H54 (cell line): ENCODE data around the gene VSX2.
A peak's percentile ranks its signal among the peaks of the same experiment; 100 is the strongest.
"Not testable (repeated sequence)": the region's sequence is repeated elsewhere in the genome, so short reads cannot be mapped to it uniquely, and the experiment has no call there.

Source experiments
- DNase-seq: peaks from one replicate; pipeline ENCODE4 v3.0.0; 2011; ENCODE audit warnings: low spot score, mixed read lengths; ENCODE audit not compliant: insufficient read length
- FAIRE-seq: peaks from 3 replicates; lab custom pipeline; 2011; peaks lifted over from hg19 to GRCh38; lab: Jason Lieb, UNC
- POLR2A ChIP-seq: IDR thresholded peaks from 2 replicates; pipeline ENCODE4 v1.6.1; 2011; ENCODE audit warnings: low read depth, mild to moderate bottlenecking, low read length

VSX2 gene

GRCh38 chr14:74257941-74258763, 18.9 kb downstream of the VSX2 start:
- no peak for TF ChIP-seq POLR2A
- no peak for FAIRE-seq
- no peak for DNase-seq

GRCh38 chr14:74258764-74259035, 19.5 kb downstream of the VSX2 start:
- no peak for TF ChIP-seq POLR2A
- DNase-seq, result no peak
- no peak for FAIRE-seq

GRCh38 chr14:74259513-74259912, 20.3 kb downstream of the VSX2 start:
- DNase-seq (no peak), FAIRE-seq (no peak)
- TF ChIP-seq POLR2A, result no peak

DNA sequence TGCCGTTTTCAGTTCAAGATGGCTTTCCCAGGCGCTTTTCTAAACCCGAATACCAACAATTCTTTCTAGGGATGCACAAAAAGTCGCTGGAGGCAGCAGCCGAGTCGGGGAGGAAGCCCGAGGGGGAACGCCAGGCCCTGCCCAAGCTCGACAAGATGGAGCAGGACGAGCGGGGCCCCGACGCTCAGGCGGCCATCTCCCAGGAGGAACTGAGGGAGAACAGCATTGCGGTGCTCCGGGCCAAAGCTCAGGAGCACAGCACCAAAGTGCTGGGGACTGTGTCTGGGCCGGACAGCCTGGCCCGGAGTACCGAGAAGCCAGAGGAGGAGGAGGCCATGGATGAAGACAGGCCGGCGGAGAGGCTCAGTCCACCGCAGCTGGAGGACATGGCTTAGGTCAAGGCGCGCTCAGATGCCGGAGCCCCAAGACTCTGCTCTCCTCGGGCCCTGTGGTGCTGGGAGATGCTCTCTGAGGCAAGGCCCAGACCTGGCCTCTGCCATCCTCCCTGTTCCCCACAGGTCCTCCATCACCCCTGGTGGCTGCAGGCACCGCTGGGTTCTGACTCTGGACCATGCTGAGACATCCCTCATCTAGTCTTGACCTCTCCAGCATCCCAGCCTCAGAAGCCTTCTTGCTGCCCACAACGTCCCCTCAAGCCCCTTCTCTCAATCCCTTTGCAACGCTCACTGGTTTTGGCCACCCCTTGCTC, 21.4 kb downstream of the VSX2 start:
- no peak for TF ChIP-seq POLR2A
- DNase-seq, result no peak
- FAIRE-seq, result no peak

DNA sequence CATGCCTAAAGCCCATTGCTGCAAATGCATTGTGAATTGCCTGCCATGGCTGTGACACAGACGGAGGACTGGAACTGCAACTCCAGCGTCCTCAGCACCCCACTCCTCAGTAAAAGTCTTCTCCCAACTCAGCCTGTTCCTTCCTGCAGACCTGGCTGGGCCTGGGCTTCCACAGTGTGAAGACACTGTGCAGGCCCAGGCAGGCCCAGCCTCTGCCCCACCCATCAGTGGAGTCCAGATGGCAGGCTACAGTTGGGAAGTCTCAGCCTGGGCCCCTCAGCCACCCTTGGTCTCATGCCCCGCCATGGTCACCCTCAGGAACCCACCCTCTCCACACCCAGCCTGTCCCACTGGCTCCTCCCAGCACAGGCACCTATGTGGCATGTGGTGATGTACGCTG, 22.0 kb downstream of the VSX2 start:
- no peak for DNase-seq
- TF ChIP-seq POLR2A, result no peak
- FAIRE-seq, result no peak

DNA sequence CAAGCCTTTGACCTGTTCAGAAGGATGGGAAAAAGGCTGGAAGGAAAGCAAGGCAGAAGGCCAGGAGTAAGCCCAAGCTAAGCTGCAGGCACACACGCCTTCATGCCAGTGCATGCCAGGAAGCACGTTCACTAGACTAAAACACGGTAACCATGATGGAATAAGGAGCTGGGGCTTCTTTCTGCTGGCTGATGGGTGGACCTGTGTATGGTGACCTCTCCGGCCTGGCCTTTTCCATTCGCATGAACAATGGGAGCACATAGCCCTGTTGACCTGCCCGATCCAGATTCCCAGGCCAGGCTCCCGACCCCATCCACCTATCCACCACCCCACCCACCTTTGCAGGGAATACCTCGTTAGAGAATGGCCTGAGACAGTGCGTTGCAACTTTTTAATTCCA, 22.8 kb downstream of the VSX2 start:
- TF ChIP-seq POLR2A, result no peak
- DNase-seq (no peak), FAIRE-seq (no peak)

- no peak for TF ChIP-seq POLR2A
- FAIRE-seq (no peak), DNase-seq (no peak)
Observed at GRCh38 chr14:74263181-74263580, 23.9 kb downstream of the VSX2 start.

DNA sequence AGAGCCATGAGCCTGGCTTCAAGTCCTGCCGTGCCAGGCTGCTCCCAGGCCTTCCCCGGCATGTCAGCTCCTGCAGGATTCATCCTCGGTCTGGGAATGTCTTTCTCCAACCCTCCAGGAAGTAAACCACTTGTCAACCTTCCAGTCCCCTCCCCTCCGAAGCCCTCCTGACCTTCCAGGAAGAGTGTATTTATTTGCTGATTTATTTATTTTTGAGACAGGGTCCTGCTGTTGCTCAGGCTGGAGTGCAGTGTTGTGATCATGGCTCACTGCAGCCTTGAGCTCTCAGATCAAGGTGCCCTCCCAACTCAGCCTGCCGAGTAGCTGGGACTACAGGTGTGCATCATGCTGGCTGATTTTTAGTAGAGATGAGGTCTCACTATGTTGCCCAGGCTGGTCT, 24.7 kb downstream of the VSX2 start:
- DNase-seq (no peak), FAIRE-seq (no peak)
- no peak for TF ChIP-seq POLR2A

DNA sequence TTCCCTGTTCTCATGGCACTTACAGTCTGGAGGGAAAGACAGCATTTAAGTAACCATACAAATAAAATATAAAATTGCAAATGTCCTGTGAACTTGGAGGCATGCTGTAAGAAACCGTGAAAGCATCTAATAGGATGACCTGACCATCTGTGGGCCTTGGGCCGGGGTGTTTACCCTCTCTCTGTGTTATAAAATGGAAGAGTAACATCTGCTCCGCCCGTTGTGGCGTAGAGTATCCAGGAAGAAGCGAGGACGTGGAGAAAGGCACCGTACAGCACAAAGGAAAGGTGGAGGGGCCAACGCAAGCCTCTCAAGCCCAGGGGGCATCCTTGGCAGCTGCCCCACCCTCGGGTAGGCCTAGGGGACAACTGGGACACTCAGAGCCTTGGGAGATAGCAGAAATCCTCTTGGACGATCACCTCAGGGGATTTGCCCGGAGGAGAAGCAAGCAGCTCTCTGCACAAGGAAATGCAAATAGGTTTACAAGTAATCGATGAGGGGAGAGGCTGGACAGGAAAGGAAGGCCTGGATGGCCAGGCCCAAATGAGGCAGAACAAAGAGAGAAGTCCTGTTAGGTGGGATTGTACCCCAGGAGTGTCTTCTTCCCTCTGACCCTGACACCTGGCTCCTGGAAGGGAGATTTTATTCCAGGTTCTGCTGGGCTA, 26.2 kb downstream of the VSX2 start:
- FAIRE-seq, result no peak
- TF ChIP-seq POLR2A, result no peak
- no peak for DNase-seq

GRCh38 chr14:74267588-74267987, 28.3 kb downstream of the VSX2 start:
- no peak for FAIRE-seq
- DNase-seq, result no peak
- TF ChIP-seq POLR2A, result no peak

GRCh38 chr14:74270382-74271177, 31.3 kb downstream of the VSX2 start:
- DNase-seq, FAIRE-seq: not testable (repeated sequence)

DNA sequence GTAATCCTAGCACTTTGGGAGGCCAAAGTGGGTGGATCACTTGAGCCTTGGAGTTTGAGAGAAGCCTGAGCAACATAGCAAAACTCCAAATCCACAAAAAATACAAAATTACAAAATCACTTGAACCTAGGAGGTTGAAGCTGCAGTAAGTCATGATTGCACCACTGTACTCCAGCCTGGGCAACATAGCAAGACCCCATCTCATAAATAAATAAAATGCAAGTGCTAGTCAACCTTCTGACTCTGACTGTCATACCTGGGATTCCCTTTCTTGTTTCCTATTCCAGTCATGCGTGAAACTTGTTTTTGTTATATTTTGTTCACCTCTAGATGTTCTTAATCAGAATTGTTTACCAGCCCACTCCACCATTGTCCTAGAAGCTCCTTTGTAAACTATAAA, 32.1 kb downstream of the VSX2 start:
- FAIRE-seq (no peak), DNase-seq (no peak)

DNA sequence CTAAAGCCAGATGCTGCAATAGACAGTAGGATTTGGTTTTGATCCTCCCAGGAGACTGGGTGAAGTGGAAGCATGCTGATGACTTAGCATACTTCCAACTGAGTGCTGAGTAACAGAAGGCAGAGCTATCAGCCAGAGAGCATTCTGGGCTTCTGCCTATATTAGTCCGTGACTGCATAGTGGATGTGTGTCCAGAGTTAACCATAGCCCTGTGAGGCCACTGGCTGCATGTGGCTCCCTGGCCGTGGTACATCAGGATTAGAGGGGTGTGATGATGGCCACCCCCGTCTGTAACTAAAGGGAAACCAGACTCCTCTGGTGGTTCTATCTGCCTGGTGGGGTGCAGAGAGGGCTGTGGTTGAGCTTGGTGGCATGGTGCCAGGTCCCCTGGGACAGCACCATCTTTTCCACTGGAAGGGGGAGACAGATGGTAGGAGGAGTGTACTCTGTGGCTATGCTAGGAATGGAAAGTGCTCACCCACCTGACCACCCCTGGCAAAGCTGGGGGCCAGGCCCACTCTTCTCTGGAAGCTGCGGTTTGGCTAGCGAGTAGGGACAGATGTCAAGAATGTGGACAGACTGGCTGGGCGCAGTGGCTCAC, 36.1 kb downstream of the VSX2 start:
- no peak for TF ChIP-seq POLR2A
- peak; percentile 81 for FAIRE-seq
- DNase-seq, result peak; percentile 30

More for the DNA sequence above, 32.1 kb downstream of the VSX2 start:
- TF ChIP-seq POLR2A, result no peak
